Fibroblast of lung (primary cell): Measurements from ENCODE around the gene ARGLU1. TPM values are rescaled to one million over a fixed set of nuclear protein-coding genes. Genes with fewer than 3 reads are reported as not detected.

ENCODE experiments used
- DNase-seq, 2 donors: peaks; one replicate each; pipeline versions ENCODE4 v3.0.0 to v3.0.0-alpha.2; 2010; ENCODE audit warnings: low read depth in 2 of 2
- H2AFZ ChIP-seq: 2 replicates; pipeline ENCODE4 v1.5.1; 2012; ENCODE audit warnings: low read length, control low read depth, inconsistent platforms
- H3K27ac ChIP-seq: 2 replicates; pipeline ENCODE4 v1.5.1; 2011; ENCODE audit warnings: low read length, control low read depth; ENCODE audit not compliant: insufficient read depth
- H3K27me3 ChIP-seq: 2 replicates; pipeline ENCODE4 v1.5.1; 2011; ENCODE audit warnings: mild to moderate bottlenecking, low read length; ENCODE audit not compliant: control insufficient read depth, insufficient read depth
- H3K36me3 ChIP-seq: 2 replicates; pipeline ENCODE4 v1.5.1; 2011; ENCODE audit warnings: low read length; ENCODE audit not compliant: control insufficient read depth, insufficient read depth
- H3K4me1 ChIP-seq: 2 replicates; pipeline ENCODE4 v1.5.1; 2011; ENCODE audit warnings: low read length; ENCODE audit not compliant: control insufficient read depth, insufficient read depth; ENCODE audit errors: extremely low read depth
- H3K4me2 ChIP-seq: 2 replicates; pipeline ENCODE4 v1.5.1; 2011; ENCODE audit warnings: low read length, control low read depth; ENCODE audit not compliant: insufficient read depth; ENCODE audit errors: extremely low read depth
- H3K4me3 ChIP-seq, 4 experiments: fragments of 200-600 bp in 1 of 4; sonication (generic) in 1 of 4; replicated peaks in 1 of 4; 2 replicates each; pipeline ENCODE4 v1.5.1; 2011 to 2016; ENCODE audit warnings: low read length in 4 of 4, low read depth in 3 of 4, mild to moderate bottlenecking in 3 of 4, control low read depth in 2 of 4, inconsistent platforms in 1 of 4, mixed read lengths in 1 of 4; ENCODE audit not compliant: insufficient read depth in 1 of 4; ENCODE audit errors: control extremely low read depth in 1 of 4
- H3K79me2 ChIP-seq: 2 replicates; pipeline ENCODE4 v1.5.1; 2012; ENCODE audit warnings: mild to moderate bottlenecking, low read length, inconsistent platforms; ENCODE audit not compliant: control insufficient read depth, insufficient read depth
- H3K9ac ChIP-seq: 2 replicates; pipeline ENCODE4 v1.5.1; 2011; ENCODE audit warnings: mild to moderate bottlenecking, low read length, control low read depth; ENCODE audit not compliant: insufficient read depth
- H3K9me3 ChIP-seq: 2 replicates; pipeline ENCODE4 v1.5.1; 2012; ENCODE audit warnings: low read depth, low read length; ENCODE audit not compliant: control insufficient read depth, insufficient read depth
- H4K20me1 ChIP-seq: 2 replicates; pipeline ENCODE4 v1.5.1; 2011; ENCODE audit warnings: low read length; ENCODE audit not compliant: control insufficient read depth, insufficient read depth; ENCODE audit errors: extremely low read depth
- EZH2 ChIP-seq: IDR thresholded peaks from 2 replicates; pipeline ENCODE4 v1.5.1; 2012; ENCODE audit warnings: low read length, control low read depth, mild to moderate bottlenecking; ENCODE audit errors: missing control alignments
- polyA plus RNA-seq, 2 donors: library from polyadenylated mRNA; depleted of rRNA in 1 of 2; stranded (reverse) in 1 of 2; unstranded in 1 of 2; fragments of >200 nt; gene quantifications; 2 replicates each; pipeline ENCODE4 v1.2.1, GENCODE V29; 2011 to 2012; ENCODE audit warnings: missing spikeins in 1 of 2
- total RNA-seq: library from RNA; depleted of rRNA; stranded (reverse); fragments of >200 nt; gene quantifications from 2 replicates; pipeline ENCODE4 v1.2.1, GENCODE V29; 2014
- TF ChIP-seq, protein P1 (sequence below), 2 donors: IDR thresholded peaks in 1 of 2; conservative IDR thresholded peaks in 1 of 2; 1 replicate in 1 of 2; 2 replicates in 1 of 2; pipeline ENCODE4 v1.5.1; 2011 to 2012; ENCODE audit warnings: low read length in 2 of 2, control low read depth in 1 of 2, inconsistent platforms in 1 of 2, low read depth in 1 of 2, mild to moderate bottlenecking in 1 of 2

ARGLU1 gene
- total and polyA plus RNA-seq, 2 donors (not counting 1 experiment from before 2014, with no cell fraction given) = 45.4 to 45.6 TPM

DNA sequence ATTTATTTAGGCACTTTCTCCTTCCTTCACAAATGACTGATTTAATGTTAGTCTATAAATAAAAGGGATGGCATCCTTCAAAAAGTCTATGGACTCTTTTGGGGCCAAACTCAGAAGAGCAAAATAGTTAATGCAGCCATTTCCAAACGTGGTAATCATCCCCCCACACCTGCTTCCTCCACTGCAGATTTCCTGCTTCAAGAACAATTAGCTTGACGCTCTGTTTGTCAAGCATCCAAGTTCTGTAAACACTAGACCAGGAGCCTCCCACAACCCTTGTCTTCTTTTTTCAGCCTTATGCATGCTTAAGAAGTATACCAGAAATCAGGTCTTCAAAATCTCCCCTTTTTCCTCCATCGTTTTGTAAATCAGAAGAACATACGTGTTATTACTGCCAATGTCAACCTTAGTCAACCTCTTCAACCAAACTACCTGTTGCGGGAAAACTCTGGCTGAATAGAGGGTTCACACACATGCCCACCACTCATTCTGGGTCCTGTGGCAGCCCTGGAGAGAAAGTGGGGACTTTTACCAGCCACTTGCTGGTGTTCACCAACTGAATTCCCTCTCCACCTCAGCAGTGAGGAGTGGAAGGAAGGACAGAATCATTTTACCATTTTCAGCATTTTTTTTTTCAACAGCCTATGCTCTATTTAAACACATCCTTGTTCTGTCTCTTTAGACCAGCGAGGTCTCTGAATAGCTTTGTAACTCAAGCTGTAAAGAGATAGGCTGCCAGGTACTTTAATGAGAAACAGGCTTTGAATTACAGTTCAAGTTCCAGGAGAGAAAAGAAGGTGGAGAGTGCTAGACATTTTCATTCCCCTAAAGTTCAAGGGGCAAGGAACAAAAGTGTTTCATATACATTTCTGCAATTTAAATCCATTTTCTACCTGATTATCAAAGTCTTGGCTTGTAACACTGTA lies 71.6 kb downstream of the ARGLU1 start:
- Histone ChIP-seq H3K27ac (no peak overlapping the region), H3K4me3 (no peak overlapping the region), H4K20me1 (no peaks in the 10 kb centered on the region), H3K9ac (no peak overlapping the region), H2AFZ (no peak overlapping the region), H3K9me3 (no peaks in the 10 kb centered on the region), H3K4me2 (no peak overlapping the region), H3K4me1 (no peaks in the 10 kb centered on the region), H3K36me3 (peaks cover 4% of the 10 kb centered on the region), H3K79me2 (no peaks in the 10 kb centered on the region), H3K27me3 (no peaks in the 10 kb centered on the region)
- TF ChIP-seq, protein P1, sequence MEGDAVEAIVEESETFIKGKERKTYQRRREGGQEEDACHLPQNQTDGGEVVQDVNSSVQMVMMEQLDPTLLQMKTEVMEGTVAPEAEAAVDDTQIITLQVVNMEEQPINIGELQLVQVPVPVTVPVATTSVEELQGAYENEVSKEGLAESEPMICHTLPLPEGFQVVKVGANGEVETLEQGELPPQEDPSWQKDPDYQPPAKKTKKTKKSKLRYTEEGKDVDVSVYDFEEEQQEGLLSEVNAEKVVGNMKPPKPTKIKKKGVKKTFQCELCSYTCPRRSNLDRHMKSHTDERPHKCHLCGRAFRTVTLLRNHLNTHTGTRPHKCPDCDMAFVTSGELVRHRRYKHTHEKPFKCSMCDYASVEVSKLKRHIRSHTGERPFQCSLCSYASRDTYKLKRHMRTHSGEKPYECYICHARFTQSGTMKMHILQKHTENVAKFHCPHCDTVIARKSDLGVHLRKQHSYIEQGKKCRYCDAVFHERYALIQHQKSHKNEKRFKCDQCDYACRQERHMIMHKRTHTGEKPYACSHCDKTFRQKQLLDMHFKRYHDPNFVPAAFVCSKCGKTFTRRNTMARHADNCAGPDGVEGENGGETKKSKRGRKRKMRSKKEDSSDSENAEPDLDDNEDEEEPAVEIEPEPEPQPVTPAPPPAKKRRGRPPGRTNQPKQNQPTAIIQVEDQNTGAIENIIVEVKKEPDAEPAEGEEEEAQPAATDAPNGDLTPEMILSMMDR (conservative IDR thresholded peaks at IDR 0.05 in 1 of 2, IDR thresholded peaks at IDR 0.05 in 1 of 2; ENCODE audit: low read depth in 1 of 2, low read length in 2 of 2) = no peak
- TF ChIP-seq EZH2 = no peak
- peak in 1 of 2 donors; percentile 35 for DNase-seq

DNA sequence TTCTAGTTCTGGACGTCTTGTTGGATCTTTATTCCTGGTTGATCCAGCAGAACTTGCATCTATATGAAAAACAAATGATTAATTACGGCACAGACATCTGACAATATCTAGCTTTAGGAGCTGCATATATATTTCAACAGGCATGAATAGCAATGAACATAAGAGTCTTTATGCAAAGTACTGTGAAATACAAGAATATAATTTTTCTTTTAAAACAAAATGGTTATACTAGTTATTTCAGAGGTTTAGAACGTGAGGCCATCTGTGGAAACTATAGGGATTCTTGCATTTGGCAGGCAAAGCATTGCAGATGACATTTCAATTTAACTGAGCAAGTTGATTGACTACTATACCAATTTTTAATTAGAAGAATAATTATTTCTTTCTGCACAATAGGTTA lies 73.0 kb downstream of the ARGLU1 start:
- H3K27me3 ChIP-seq = no peaks in the 10 kb centered on the region
- no peaks in the 10 kb centered on the region for H4K20me1 ChIP-seq
- H3K9me3 ChIP-seq = no peaks in the 10 kb centered on the region
- H3K4me1 ChIP-seq = no peaks in the 10 kb centered on the region
- no peak overlapping the region for H3K9ac ChIP-seq
- no peak overlapping the region for H2AFZ ChIP-seq
- TF ChIP-seq, protein P1 (conservative IDR thresholded peaks at IDR 0.05 in 1 of 2, IDR thresholded peaks at IDR 0.05 in 1 of 2; ENCODE audit: low read depth in 1 of 2, low read length in 2 of 2) = no peak
- no peak for TF ChIP-seq EZH2
- H3K4me2 ChIP-seq = no peak overlapping the region
- no peaks in the 10 kb centered on the region for H3K79me2 ChIP-seq
- no peak overlapping the region for H3K27ac ChIP-seq
- peaks cover 4% of the 10 kb centered on the region for H3K36me3 ChIP-seq
- DNase-seq = no peak
- no peak overlapping the region for H3K4me3 ChIP-seq

DNA sequence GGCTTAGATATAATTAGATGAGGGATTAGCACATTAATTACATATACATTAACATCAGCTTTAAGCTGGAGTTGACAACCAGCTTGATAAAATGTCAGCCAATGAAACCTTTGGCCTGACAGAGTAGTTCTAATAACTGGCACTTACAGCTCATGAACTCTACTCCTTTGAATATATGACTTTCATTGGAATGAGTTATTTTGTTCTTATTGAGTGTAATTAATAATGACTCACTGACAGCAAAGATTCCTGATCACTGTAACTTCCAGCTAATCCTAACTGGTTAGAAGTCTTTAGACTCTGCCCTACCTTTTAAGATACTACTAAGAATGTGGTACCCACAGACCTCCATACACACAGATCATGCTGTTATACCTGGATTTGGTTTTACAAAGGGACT lies 73.4 kb downstream of the ARGLU1 start:
- H3K27ac ChIP-seq = no peak overlapping the region
- H3K4me3 ChIP-seq = no peak overlapping the region
- H3K9me3 ChIP-seq = no peaks in the 10 kb centered on the region
- no peak overlapping the region for H3K9ac ChIP-seq
- H3K4me2 ChIP-seq = no peak overlapping the region
- TF ChIP-seq EZH2 = no peak
- no peaks in the 10 kb centered on the region for H3K27me3 ChIP-seq
- H4K20me1 ChIP-seq = no peaks in the 10 kb centered on the region
- no peaks in the 10 kb centered on the region for H3K79me2 ChIP-seq
- H3K4me1 ChIP-seq = no peaks in the 10 kb centered on the region
- no peak for DNase-seq
- no peak overlapping the region for H2AFZ ChIP-seq
- H3K36me3 ChIP-seq = peaks cover 4% of the 10 kb centered on the region
